HepG2 (cell line): ENCODE measurements around the gene RGS14. TPM values are rescaled to one million over a fixed set of nuclear protein-coding genes. Genes with fewer than 3 reads are reported as not detected.

Experiments used
- BCLAF1 ChIP-seq: fragments of 450-650 bp; IDR thresholded peaks from 2 replicates; pipeline ENCODE4 v1.6.1; 2017; ENCODE audit warnings: mild to moderate bottlenecking
- BHLHE40 ChIP-seq: IDR thresholded peaks from 2 replicates; pipeline ENCODE4 v1.6.1; 2011; ENCODE audit warnings: low read length, improper control_type of control experiment
- CBFB ChIP-seq: sonication (generic); formaldehyde crosslinking; IDR thresholded peaks from 2 replicates; pipeline ENCODE4 v1.4.0; 2020; ENCODE audit warnings: missing genetic modification reagents
- ELF4 ChIP-seq: sonication (generic); formaldehyde crosslinking; IDR thresholded peaks from 2 replicates; pipeline ENCODE4 v1.5.0; 2020; ENCODE audit warnings: missing genetic modification reagents, mild to moderate bottlenecking, moderate library complexity, borderline replicate concordance
- FOXM1 ChIP-seq: sonication (generic); formaldehyde crosslinking; IDR thresholded peaks from 2 replicates; pipeline ENCODE4 v1.5.0; 2020; ENCODE audit warnings: missing genetic modification reagents
- GLMP ChIP-seq: sonication (generic); formaldehyde crosslinking; IDR thresholded peaks from 2 replicates; pipeline ENCODE4 v1.9.0; 2021; ENCODE audit warnings: missing genetic modification reagents, mild to moderate bottlenecking, borderline replicate concordance
- GRHL1 ChIP-seq: sonication (generic); formaldehyde crosslinking; conservative IDR thresholded peaks from 2 replicates; pipeline ENCODE4 v1.8.0; 2022; ENCODE audit warnings: missing genetic modification reagents
- RBM39 ChIP-seq: fragments of 200-400 bp; formaldehyde crosslinking; IDR thresholded peaks from one replicate; pipeline ENCODE4 v1.6.1; 2018; ENCODE audit warnings: antibody characterized with exemption, mild to moderate bottlenecking, low read depth, low read length; ENCODE audit not compliant: poor library complexity, severe bottlenecking
- SIX1 ChIP-seq: sonication (generic); formaldehyde crosslinking; IDR thresholded peaks from 2 replicates; pipeline ENCODE4 v1.4.0; 2020; ENCODE audit warnings: missing genetic modification reagents, borderline replicate concordance
- SNAPC5 ChIP-seq: sonication (generic); formaldehyde crosslinking; IDR thresholded peaks from 2 replicates; pipeline ENCODE4 v1.8.1; 2023; ENCODE audit warnings: mild to moderate bottlenecking, missing genetic modification reagents, borderline replicate concordance
- SRSF1 ChIP-seq: fragments of 200-400 bp; formaldehyde crosslinking; optimal IDR thresholded peaks from 2 replicates; pipeline ENCODE3; 2017; ENCODE audit warnings: mild to moderate bottlenecking, low read depth, low read length, moderate library complexity
- SRY ChIP-seq: sonication (generic); formaldehyde crosslinking; IDR thresholded peaks from 2 replicates; pipeline ENCODE4 v1.8.0; 2022; ENCODE audit warnings: mild to moderate bottlenecking, missing genetic modification reagents
- STAT6 ChIP-seq: sonication (generic); formaldehyde crosslinking; IDR thresholded peaks from 2 replicates; pipeline ENCODE4 v1.4.0; 2020; ENCODE audit warnings: missing genetic modification reagents, mild to moderate bottlenecking, borderline replicate concordance
- TSC22D2 ChIP-seq: sonication (generic); formaldehyde crosslinking; IDR thresholded peaks from 2 replicates; pipeline ENCODE4 v1.5.1; 2020; ENCODE audit warnings: missing genetic modification reagents, mild to moderate bottlenecking, borderline replicate concordance
- ZBTB21 ChIP-seq: sonication (generic); formaldehyde crosslinking; IDR thresholded peaks from 2 replicates; pipeline ENCODE4 v1.4.0; 2020; ENCODE audit warnings: missing genetic modification reagents
- ZBTB3 ChIP-seq: sonication (generic); formaldehyde crosslinking; IDR thresholded peaks from 2 replicates; pipeline ENCODE4 v1.4.0; 2020; ENCODE audit warnings: low read depth, mild to moderate bottlenecking, moderate library complexity, missing genetic modification reagents, borderline replicate concordance
- ZNF121 ChIP-seq: sonication (generic); formaldehyde crosslinking; IDR thresholded peaks from 2 replicates; pipeline ENCODE4 v1.5.0; 2020; ENCODE audit warnings: mild to moderate bottlenecking, missing genetic modification reagents
- ZNF546 ChIP-seq: sonication (generic); formaldehyde crosslinking; conservative IDR thresholded peaks from 2 replicates; pipeline ENCODE4 v1.8.1; 2023; ENCODE audit warnings: mild to moderate bottlenecking, missing genetic modification reagents
- ZNF788 ChIP-seq: sonication (generic); formaldehyde crosslinking; IDR thresholded peaks from 2 replicates; pipeline ENCODE4 v1.5.0; 2020; ENCODE audit warnings: mild to moderate bottlenecking, missing genetic modification reagents, borderline replicate concordance
- polyA plus RNA-seq, 8 experiments: library from polyadenylated mRNA; depleted of rRNA in 3 of 8; stranded (reverse) in 7 of 8; unstranded in 1 of 8; fragments of >200 nt; fragmentation: Illumina TruSeq in 4 of 8; extraction: Trizol in 4 of 8; gene quantifications; 2 replicates each; pipeline versions ENCODE4 v1.2.1 to v1.2.3, GENCODE V29; 2011 to 2016; ENCODE audit warnings: low read depth in 4 of 8, missing spikeins in 1 of 8, mixed read lengths in 1 of 8; ENCODE audit not compliant: insufficient read depth in 1 of 8
- total RNA-seq, 5 experiments: library from RNA; depleted of rRNA; stranded (reverse); fragments of >200 nt; fragmentation: Illumina TruSeq; extraction: Trizol; gene quantifications; 2 replicates each; pipeline ENCODE4 v1.2.3, GENCODE V29; 2016; ENCODE audit warnings: low read depth in 1 of 5

The RGS14 gene
- total and polyA plus RNA-seq, 2 of the 13 experiments (the other 11 are each of a cell fraction or from before 2014, with no cell fraction given), result 11.1 to 17.2 TPM

GRCh38 chr5:177351392-177352329, 6.1 kb upstream of the RGS14 start, which contains the start of gene LMAN2 (continued):
- TF ChIP-seq RBM39, result no peak
- 0 out of 2 replicates have a peak, but pooled peaks have one; percentile 31 for TF ChIP-seq ZBTB21 (CRISPR knock-in tag)
- TF ChIP-seq SNAPC5 (CRISPR knock-in tag), result no peak
- TF ChIP-seq ZNF788 (CRISPR knock-in tag), result peak; percentile 68; the same call in 1 of the 2 replicates
- TF ChIP-seq GRHL1 (CRISPR knock-in tag), result no peak
- TF ChIP-seq SRSF1, result peak; percentile 83
- TF ChIP-seq STAT6, result no peak
- peak; percentile 99 for TF ChIP-seq ELF4 (CRISPR knock-in tag)
- TF ChIP-seq SIX1, result peak; percentile 53
- TF ChIP-seq CBFB (CRISPR knock-in tag), result peak; percentile 44
- TF ChIP-seq GLMP (CRISPR knock-in tag), result no peak
- no peak for TF ChIP-seq BCLAF1
- no peak for TF ChIP-seq BHLHE40
- TF ChIP-seq ZNF546, result 0 out of 2 replicates have a peak, but pooled peaks have one; percentile 22
- TF ChIP-seq ZNF121 (CRISPR knock-in tag), result no peak
- no peak for TF ChIP-seq SRY (CRISPR knock-in tag)
- TF ChIP-seq ZBTB3 (CRISPR knock-in tag), result no peak
- 0 out of 2 replicates have a peak, but pooled peaks have one; percentile 59 for TF ChIP-seq TSC22D2 (CRISPR knock-in tag)
- TF ChIP-seq FOXM1 (CRISPR knock-in tag), result no peak
